Testis (tissue), 2 donors: Measurements from ENCODE around the gene KBTBD12.
"Not testable (repeated sequence)": the region's sequence is repeated elsewhere in the genome, so short reads cannot be mapped to it uniquely, and the experiment has no call there.

Source experiments
- POLR2A ChIP-seq: fragments of 450-650 bp; IDR thresholded peaks from one replicate; pipeline ENCODE4 v1.6.1; 2017; ENCODE audit warnings: antibody characterized with exemption, mild to moderate bottlenecking, moderate library complexity
- TF ChIP-seq, protein P1 (sequence below), 3 experiments: fragments of 450-650 bp in 2 of 3; fragments of 200-600 bp in 1 of 3; sonication (generic) in 1 of 3; IDR thresholded peaks; one replicate each; pipeline ENCODE4 v1.5.1; 2016 to 2019; ENCODE audit warnings: antibody characterized with exemption in 3 of 3, mild to moderate bottlenecking in 2 of 3, moderate library complexity in 1 of 3

DNA sequence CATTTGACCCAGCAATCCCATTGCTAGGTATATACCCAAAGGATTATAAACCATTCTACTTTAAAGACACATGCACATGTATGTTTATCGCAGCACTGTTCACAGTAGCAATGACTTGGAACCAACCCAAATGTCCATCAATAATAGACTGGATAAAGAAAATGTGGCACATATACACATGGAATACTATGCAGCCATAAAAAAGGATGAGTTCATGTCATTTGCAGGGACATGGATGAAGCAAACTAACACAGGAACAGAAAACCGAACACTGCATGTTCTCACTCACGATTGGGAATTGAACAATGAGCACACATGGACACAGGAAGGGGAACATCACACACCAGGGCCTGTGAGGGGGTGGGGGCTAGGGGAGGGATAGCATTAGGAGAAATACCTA, 8.4 kb upstream of the KBTBD12 start:
- TF ChIP-seq, protein P1, sequence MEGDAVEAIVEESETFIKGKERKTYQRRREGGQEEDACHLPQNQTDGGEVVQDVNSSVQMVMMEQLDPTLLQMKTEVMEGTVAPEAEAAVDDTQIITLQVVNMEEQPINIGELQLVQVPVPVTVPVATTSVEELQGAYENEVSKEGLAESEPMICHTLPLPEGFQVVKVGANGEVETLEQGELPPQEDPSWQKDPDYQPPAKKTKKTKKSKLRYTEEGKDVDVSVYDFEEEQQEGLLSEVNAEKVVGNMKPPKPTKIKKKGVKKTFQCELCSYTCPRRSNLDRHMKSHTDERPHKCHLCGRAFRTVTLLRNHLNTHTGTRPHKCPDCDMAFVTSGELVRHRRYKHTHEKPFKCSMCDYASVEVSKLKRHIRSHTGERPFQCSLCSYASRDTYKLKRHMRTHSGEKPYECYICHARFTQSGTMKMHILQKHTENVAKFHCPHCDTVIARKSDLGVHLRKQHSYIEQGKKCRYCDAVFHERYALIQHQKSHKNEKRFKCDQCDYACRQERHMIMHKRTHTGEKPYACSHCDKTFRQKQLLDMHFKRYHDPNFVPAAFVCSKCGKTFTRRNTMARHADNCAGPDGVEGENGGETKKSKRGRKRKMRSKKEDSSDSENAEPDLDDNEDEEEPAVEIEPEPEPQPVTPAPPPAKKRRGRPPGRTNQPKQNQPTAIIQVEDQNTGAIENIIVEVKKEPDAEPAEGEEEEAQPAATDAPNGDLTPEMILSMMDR (IDR thresholded peaks at IDR 0.05), result not testable (repeated sequence)
- TF ChIP-seq POLR2A, result not testable (repeated sequence)
